Skeletal muscle tissue (tissue), 4 donors: Measurements from ENCODE around the gene GBP6. TPM values are rescaled to one million over a fixed set of nuclear protein-coding genes. Genes with fewer than 3 reads are reported as not detected.

ENCODE experiments used
- H3K27ac ChIP-seq: one replicate; pipeline ENCODE4 v1.7.0; 2013; ENCODE audit warnings: mild to moderate bottlenecking, low read depth, low read length, inconsistent platforms
- H3K27me3 ChIP-seq, 3 donors: one replicate each; pipeline ENCODE4 v1.7.0; 2013; ENCODE audit warnings: low read length in 3 of 3; ENCODE audit not compliant: control insufficient read depth in 3 of 3, insufficient read depth in 3 of 3
- H3K36me3 ChIP-seq, 3 donors: one replicate each; pipeline ENCODE4 v1.7.0; 2013; ENCODE audit warnings: low read length in 3 of 3; ENCODE audit not compliant: control insufficient read depth in 3 of 3, insufficient read depth in 3 of 3
- H3K4me1 ChIP-seq, 3 donors: one replicate each; pipeline ENCODE4 v1.7.0; 2013; ENCODE audit warnings: low read length in 3 of 3, mild to moderate bottlenecking in 3 of 3; ENCODE audit not compliant: control insufficient read depth in 3 of 3, insufficient read depth in 3 of 3
- H3K4me3 ChIP-seq, 3 donors: one replicate each; pipeline ENCODE4 v1.7.0; 2013; ENCODE audit warnings: low read length in 3 of 3
- H3K9ac ChIP-seq, 3 donors: one replicate each; pipeline ENCODE4 v1.7.0; 2013; ENCODE audit warnings: low read length in 3 of 3, mild to moderate bottlenecking in 3 of 3, moderate library complexity in 2 of 3, low read depth in 1 of 3
- H3K9me3 ChIP-seq, 3 donors: one replicate each; pipeline ENCODE4 v1.7.0; 2013; ENCODE audit warnings: low read length in 3 of 3; ENCODE audit not compliant: control insufficient read depth in 3 of 3
- total RNA-seq: library from RNA; depleted of rRNA; stranded (reverse); fragments of >200 nt; gene quantifications from one replicate; pipeline ENCODE4 v1.2.3, GENCODE V29; 2014
- donor health status: Osteomylitis.

The GBP6 gene
- total RNA-seq, 1 donor from 2014 or later: not detected

DNA sequence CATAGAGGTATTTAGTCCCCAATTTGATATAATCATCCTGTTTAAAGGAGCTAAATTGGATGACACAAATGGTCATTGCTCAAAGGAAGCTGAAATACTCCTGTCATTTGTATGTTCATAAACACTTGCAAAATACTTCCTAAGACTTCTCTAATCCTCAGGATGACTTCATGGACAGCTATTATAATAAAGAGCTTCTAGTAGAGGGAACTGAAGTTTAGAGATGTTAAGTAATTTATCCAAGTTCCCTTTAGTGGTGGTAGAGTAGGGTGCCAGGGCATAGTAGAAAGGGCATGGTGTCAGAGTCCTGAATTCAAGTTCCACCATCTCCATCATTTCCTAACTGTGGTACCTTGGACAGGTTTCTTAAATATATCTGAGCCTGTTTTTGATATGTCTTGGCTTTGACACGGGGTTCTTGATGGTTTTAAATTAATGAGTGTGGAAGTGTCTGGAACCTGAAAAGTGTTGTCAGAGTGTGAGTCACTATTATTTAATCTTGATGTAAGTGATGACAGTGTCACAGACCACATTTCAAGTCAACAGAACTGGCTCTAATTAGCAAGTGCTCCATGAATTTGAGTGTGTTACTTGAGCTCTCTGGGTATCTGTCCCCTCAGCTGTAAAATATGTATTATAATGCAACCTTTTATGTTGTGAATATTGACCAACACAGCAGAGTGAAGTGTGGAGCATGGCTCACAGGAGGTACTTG lies 12.1 kb upstream of the GBP6 start:
- Histone ChIP-seq H3K27me3 (no peaks in the 10 kb centered on the region), H3K36me3 (no peaks in the 10 kb centered on the region), H3K4me3 (no peak overlapping the region), H3K9me3 (no peaks in the 10 kb centered on the region), H3K9ac (no peak overlapping the region), H3K4me1 (no peaks in the 10 kb centered on the region), H3K27ac (no peak overlapping the region)

DNA sequence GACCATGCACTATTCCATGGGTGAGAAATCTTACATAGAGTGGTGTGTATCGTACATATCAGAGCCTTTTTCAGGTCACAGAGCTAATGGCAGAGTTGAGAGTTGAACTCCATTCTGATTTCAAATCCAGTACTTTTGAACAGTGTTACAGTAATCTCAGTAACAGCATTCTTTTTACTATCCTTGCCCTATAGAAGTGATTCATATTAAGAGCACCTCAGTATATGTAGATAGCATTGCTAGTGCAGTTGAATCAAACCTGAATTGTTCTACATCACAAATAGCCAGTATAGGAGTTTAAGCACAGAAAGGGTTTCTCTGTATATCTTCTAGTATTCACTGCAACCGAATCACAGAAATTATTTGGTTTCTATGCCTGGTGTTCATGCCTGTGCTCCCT lies 11.4 kb upstream of the GBP6 start:
- no peaks in the 10 kb centered on the region for H3K9me3 ChIP-seq
- H3K27ac ChIP-seq: no peak overlapping the region
- no peaks in the 10 kb centered on the region for H3K4me1 ChIP-seq
- no peak overlapping the region for H3K4me3 ChIP-seq
- no peaks in the 10 kb centered on the region for H3K27me3 ChIP-seq
- no peak overlapping the region for H3K9ac ChIP-seq
- no peaks in the 10 kb centered on the region for H3K36me3 ChIP-seq

DNA sequence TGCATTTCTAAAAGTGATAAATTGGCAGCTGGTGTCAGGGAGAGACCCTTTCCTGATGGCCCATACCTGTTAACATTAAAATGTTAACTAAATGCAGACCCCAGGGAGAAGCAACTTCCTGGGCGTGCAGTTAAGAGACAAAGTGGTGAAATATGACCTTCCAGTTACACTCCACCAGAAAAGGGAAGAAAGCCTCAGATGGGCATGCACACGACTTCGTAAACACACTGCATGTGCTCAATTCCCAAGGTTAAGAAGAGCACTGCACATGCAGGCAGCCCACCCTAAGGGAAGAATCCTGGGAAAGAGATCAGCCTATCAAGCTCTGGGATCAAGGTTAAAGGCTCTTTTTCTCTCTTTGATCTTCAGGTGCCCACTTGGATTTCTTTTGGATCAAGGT lies 9.7 kb upstream of the GBP6 start:
- H3K9me3 ChIP-seq: no peaks in the 10 kb centered on the region
- no peak overlapping the region for H3K9ac ChIP-seq
- H3K27ac ChIP-seq: no peak overlapping the region
- H3K4me1 ChIP-seq: peaks cover 0 to 2% (median 2%) of the 10 kb centered on the region in 3 donors
- no peaks in the 10 kb centered on the region for H3K27me3 ChIP-seq
- no peak overlapping the region for H3K4me3 ChIP-seq
- H3K36me3 ChIP-seq: no peaks in the 10 kb centered on the region

DNA sequence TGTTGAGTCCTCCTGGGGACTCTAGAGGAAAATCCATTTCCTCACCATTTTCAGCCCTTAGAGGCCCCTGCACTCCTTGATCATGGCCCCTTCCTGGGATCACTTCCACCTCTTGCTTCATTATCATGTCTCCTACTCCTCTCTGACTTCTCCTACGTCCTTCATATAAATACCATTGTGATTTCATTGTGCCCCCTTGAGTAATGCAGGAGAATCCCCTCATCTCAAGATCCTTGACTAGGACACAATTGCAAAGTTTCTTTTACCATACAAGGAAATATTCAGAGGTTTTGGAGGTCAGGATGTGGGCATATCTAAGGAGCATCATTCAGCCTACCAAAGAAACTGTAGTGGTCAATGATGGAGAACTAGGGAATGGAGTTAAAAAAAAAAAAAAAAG lies 8.8 kb upstream of the GBP6 start:
- H3K36me3 ChIP-seq: no peaks in the 10 kb centered on the region
- H3K9ac ChIP-seq: no peak overlapping the region
- no peaks in the 10 kb centered on the region for H3K27me3 ChIP-seq
- no peak overlapping the region for H3K4me3 ChIP-seq
- H3K9me3 ChIP-seq: no peaks in the 10 kb centered on the region
- peaks cover 0 to 2% (median 2%) of the 10 kb centered on the region in 3 donors for H3K4me1 ChIP-seq
- no peak overlapping the region for H3K27ac ChIP-seq

DNA sequence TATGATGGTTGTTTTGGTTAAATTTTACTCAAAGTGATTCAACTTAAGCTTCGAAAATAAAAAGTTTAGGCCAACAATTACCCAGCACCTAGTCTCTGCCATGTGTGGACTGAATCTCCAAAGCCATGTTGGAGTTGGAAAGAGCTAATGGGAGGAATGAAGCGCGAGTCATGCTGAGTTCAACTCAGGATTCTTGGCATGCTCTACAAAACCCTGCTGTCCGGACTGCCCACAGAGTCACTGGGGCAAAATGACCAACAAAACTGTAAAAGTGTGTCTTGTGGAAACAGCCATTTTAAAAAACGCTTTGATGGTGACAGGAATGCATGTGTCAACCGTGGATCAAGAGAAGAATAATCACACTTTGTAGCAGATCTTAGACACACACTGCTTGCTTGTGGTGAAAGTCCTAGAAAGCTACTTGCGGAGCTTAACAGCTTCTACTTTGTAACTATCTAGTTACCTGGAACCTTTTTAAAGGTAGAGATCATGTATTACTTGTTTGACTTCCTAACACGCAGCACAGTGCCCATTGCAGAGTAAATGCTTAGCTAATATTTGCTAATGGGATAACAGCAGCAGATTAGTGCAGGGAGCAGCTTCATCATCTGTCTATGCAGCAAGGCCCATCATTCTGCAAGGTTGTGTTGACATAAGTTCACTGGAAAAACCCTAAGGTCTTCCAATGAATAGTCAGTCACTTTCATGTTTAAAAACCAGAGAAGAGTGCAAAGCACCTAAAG lies 7.0 kb upstream of the GBP6 start:
- Histone ChIP-seq H3K4me1 (peaks cover 0 to 2% (median 2%) of the 10 kb centered on the region in 3 donors), H3K27me3 (no peaks in the 10 kb centered on the region), H3K36me3 (no peaks in the 10 kb centered on the region), H3K27ac (no peak overlapping the region), H3K9ac (no peak overlapping the region), H3K9me3 (no peaks in the 10 kb centered on the region), H3K4me3 (no peak overlapping the region)

DNA sequence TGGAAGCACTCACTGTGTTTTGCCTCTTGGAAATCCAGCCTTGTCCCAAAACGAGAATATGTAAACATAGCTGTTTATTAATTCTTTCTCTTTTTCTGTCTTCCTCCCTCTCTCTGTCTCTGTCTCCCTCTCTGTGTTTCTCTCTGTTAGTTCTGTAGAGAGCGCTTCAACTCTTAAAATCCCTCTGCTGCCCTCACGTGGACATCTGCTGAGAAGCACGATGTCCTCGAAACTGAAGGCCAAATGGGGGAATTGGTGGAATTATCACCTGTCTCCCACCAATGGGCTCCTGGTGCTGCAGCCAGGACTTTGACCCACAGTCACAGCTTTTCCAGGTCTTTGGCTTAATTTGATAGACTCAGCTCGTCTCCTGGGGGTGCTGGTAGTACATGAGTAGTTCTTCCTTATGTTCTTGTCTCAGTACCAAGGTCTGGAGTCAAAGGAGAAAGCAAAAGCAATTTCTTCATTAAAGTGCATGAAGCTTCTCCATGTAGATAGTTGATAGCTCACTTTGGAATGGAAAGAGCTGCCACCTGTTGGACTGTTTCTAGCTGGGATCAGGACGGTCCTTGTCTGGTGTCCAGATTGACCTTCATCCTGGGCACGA lies 5.5 kb upstream of the GBP6 start:
- Histone ChIP-seq H3K27me3 (no peaks in the 10 kb centered on the region), H3K4me1 (peaks cover 0 to 2% (median 2%) of the 10 kb centered on the region in 3 donors)

DNA sequence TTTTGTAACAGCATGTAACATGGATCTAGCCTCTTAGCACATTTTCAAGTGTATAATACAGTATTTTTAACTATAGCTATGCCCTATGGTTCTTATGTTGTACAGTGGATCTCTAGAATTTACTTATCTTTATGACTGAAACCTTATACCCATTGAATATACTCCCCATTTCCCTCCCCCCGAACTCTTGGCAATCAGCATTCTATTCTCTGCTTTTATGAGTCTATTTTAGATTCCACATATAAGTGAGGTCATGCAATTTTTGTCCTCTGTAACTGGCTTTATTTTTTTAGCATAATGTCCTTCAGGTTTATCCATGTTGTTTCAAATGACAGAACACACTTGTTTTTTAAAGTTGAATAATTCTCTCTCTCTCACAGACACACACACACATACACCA lies 3.1 kb upstream of the GBP6 start:
- Histone ChIP-seq H3K9me3 (no peaks in the 10 kb centered on the region), H3K27me3 (no peaks in the 10 kb centered on the region), H3K9ac (no peak overlapping the region), H3K36me3 (no peaks in the 10 kb centered on the region), H3K4me1 (peaks cover 0 to 2% (median 2%) of the 10 kb centered on the region in 3 donors), H3K27ac (no peak overlapping the region), H3K4me3 (no peak overlapping the region)

More for the DNA sequence above, 5.5 kb upstream of the GBP6 start:
- no peak overlapping the region for H3K9ac ChIP-seq
- H3K9me3 ChIP-seq: no peaks in the 10 kb centered on the region
- no peaks in the 10 kb centered on the region for H3K36me3 ChIP-seq
- H3K4me3 ChIP-seq: no peak overlapping the region
- no peak overlapping the region for H3K27ac ChIP-seq

DNA sequence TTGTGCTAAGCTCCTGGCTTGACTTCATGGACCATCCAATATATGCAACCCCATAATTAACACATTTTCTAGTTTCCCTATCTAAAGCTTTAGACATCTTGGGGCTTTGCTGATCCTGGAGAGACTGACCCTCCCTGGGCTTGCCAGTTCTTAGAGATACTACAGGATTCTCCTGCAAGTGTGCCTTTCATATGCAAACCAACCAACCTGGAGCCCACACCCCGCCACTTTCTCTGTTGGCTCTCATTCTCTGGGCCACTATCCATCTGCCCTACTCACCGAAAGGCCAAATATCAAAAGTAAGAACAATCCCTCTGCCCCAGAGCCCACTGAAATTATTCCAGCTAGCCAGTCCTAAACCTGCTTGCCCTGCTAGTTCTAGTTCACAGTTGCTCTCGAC lies 2.2 kb upstream of the GBP6 start:
- Histone ChIP-seq H3K27ac (no peak overlapping the region), H3K4me3 (no peak overlapping the region), H3K4me1 (peaks cover 0 to 2% (median 2%) of the 10 kb centered on the region in 3 donors), H3K9me3 (no peaks in the 10 kb centered on the region), H3K9ac (no peak overlapping the region), H3K36me3 (no peaks in the 10 kb centered on the region), H3K27me3 (no peaks in the 10 kb centered on the region)

DNA sequence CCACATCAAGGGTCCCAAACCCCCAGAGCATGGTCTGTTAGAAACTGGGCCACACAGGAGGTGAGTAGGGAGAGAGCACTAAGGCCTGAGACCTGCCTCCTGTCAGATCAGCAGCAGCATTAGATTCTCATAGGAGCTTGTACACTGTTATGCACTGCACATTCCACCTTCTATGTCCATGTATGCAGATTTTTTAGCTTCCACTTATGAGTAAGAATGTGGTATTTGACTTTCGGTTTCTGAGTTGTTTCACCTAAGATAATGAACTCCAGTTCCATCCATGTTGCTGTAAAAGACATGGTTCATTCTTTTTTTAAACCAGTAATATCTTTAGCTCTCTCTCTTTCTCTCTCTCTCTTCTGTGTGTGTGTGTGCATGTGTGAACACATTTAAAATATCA lies 663 bp upstream of the GBP6 start:
- H3K27me3 ChIP-seq: no peaks in the 10 kb centered on the region
- H3K4me1 ChIP-seq: peaks cover 0 to 2% (median 2%) of the 10 kb centered on the region in 3 donors
- H3K36me3 ChIP-seq: no peaks in the 10 kb centered on the region
- H3K9ac ChIP-seq: no peak overlapping the region
- no peak overlapping the region for H3K4me3 ChIP-seq
- H3K9me3 ChIP-seq: no peaks in the 10 kb centered on the region
- H3K27ac ChIP-seq: no peak overlapping the region

DNA sequence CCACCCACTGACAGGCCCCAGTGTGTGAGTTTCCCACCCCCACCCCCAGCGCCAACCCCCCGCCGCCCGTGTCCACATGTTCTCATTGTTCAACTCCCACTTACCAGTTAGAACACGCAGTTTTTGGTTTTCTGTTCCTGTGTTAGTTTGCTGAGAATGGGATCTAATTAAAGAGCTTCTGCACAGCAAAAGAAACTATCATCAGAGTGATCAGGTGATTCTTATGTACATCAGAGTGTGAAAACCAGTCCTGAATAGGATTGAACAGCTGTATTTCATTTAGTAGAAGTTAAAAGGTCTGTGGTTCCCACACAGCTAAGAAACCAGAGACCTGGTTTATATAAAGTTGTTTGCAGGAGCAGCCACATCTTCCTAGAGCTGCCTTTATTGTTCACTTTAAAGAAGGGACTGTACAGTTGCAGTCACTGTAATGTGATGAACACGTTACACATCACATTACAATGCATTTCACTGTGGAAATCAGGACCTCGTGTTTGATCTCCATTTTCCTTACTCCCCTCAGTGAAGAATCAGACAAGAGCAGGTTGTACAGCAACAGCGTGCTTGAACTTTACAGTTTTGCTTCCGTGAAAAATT lies 1.2 kb downstream of the GBP6 start:
- no peaks in the 10 kb centered on the region for H3K4me1 ChIP-seq
- H3K27me3 ChIP-seq: no peaks in the 10 kb centered on the region
- H3K9me3 ChIP-seq: no peaks in the 10 kb centered on the region
- H3K9ac ChIP-seq: no peak overlapping the region
- H3K27ac ChIP-seq: no peak overlapping the region
- no peaks in the 10 kb centered on the region for H3K36me3 ChIP-seq
- H3K4me3 ChIP-seq: no peak overlapping the region
